CMK (cell line): ENCODE data around the gene POU5F1.
A peak's percentile ranks its signal among the peaks of the same experiment; 100 is the strongest.
"Not testable (repeated sequence)": the region's sequence is repeated elsewhere in the genome, so short reads cannot be mapped to it uniquely, and the experiment has no call there.

ENCODE experiments used
- DNase-seq: peaks from one replicate; pipeline ENCODE4 v3.0.0-alpha.2; 2010; ENCODE audit warnings: low read depth

POU5F1 gene

GRCh38 chr6:31165986-31166385, 4.5 kb downstream of the POU5F1 start:
- DNase-seq, result no peak

GRCh38 chr6:31165064-31165832, 5.2 kb downstream of the POU5F1 start:
- DNase-seq, result not testable (repeated sequence)

- not testable (repeated sequence) for DNase-seq
Observed at GRCh38 chr6:31164475-31165063, 5.9 kb downstream of the POU5F1 start.

- DNase-seq, result no peak
Observed at GRCh38 chr6:31163922-31164321, 6.6 kb downstream of the POU5F1 start.

GRCh38 chr6:31162463-31163165, 7.9 kb downstream of the POU5F1 start:
- no peak for DNase-seq

- no peak for DNase-seq
Observed at GRCh38 chr6:31161216-31162126, 9.0 kb downstream of the POU5F1 start.

GRCh38 chr6:31158863-31159855, 11.3 kb downstream of the POU5F1 start:
- no peak for DNase-seq

- peak; percentile 98 for DNase-seq
Observed at GRCh38 chr6:31158140-31158862, 12.2 kb downstream of the POU5F1 start, which contains the start of gene TCF19. Gene TCF19 (plus strand): TSS chr6:31158589. CDS start chr6:31159470, 881 bp downstream.

- no peak for DNase-seq
Observed at GRCh38 chr6:31157513-31158139, 12.9 kb downstream of the POU5F1 start, which contains the start of gene CCHCR1. Gene CCHCR1 (minus strand): TSS chr6:31157802. CDS start chr6:31157600, 202 bp downstream.

GRCh38 chr6:31156641-31157040, 13.8 kb downstream of the POU5F1 start:
- DNase-seq, result no peak

GRCh38 chr6:31154436-31154835, 16.0 kb downstream of the POU5F1 start:
- DNase-seq, result no peak

- DNase-seq, result no peak
Observed at GRCh38 chr6:31152781-31153180, 17.7 kb downstream of the POU5F1 start.

- DNase-seq, result no peak
Observed at GRCh38 chr6:31149827-31150447, 20.5 kb downstream of the POU5F1 start.

- DNase-seq, result no peak
Observed at GRCh38 chr6:31145386-31145785, 25.1 kb downstream of the POU5F1 start.

GRCh38 chr6:31144970-31145340, 25.5 kb downstream of the POU5F1 start:
- DNase-seq, result no peak

GRCh38 chr6:31144296-31144969, 26.0 kb downstream of the POU5F1 start:
- no peak for DNase-seq

GRCh38 chr6:31143148-31143547, 27.3 kb downstream of the POU5F1 start:
- no peak for DNase-seq

GRCh38 chr6:31142361-31142761, 28.1 kb downstream of the POU5F1 start:
- DNase-seq, result no peak
